Mammary epithelial cell (primary cell): ENCODE measurements around the gene PTPRH.

Source experiments
- EZH2 ChIP-seq: IDR thresholded peaks from 2 replicates; pipeline ENCODE4 v1.6.1; 2012; ENCODE audit warnings: low read length, inconsistent platforms, borderline replicate concordance
- TF ChIP-seq, protein P1 (sequence below), 2 donors: IDR thresholded peaks in 1 of 2; conservative IDR thresholded peaks in 1 of 2; 2 replicates each; pipeline ENCODE4 v1.5.1; 2011 to 2012; ENCODE audit warnings: inconsistent platforms in 2 of 2, low read length in 2 of 2, mild to moderate bottlenecking in 2 of 2, control low read depth in 1 of 2, low read depth in 1 of 2; ENCODE audit not compliant: insufficient read depth in 1 of 2; ENCODE audit errors: extremely low read depth in 1 of 2

GRCh38 chr19:55250262-55251036, 41.1 kb upstream of the PTPRH start:
- TF ChIP-seq EZH2: no peak
- TF ChIP-seq, protein P1, sequence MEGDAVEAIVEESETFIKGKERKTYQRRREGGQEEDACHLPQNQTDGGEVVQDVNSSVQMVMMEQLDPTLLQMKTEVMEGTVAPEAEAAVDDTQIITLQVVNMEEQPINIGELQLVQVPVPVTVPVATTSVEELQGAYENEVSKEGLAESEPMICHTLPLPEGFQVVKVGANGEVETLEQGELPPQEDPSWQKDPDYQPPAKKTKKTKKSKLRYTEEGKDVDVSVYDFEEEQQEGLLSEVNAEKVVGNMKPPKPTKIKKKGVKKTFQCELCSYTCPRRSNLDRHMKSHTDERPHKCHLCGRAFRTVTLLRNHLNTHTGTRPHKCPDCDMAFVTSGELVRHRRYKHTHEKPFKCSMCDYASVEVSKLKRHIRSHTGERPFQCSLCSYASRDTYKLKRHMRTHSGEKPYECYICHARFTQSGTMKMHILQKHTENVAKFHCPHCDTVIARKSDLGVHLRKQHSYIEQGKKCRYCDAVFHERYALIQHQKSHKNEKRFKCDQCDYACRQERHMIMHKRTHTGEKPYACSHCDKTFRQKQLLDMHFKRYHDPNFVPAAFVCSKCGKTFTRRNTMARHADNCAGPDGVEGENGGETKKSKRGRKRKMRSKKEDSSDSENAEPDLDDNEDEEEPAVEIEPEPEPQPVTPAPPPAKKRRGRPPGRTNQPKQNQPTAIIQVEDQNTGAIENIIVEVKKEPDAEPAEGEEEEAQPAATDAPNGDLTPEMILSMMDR (conservative IDR thresholded peaks at IDR 0.05 in 1 of 2, IDR thresholded peaks at IDR 0.05 in 1 of 2; ENCODE audit: extremely low read depth in 1 of 2, insufficient read depth in 1 of 2, low read depth in 1 of 2, low read length in 2 of 2): no peak
